Endothelial cell (in vitro differentiated cells): ENCODE measurements around the gene MYO1G. TPM values are rescaled to one million over a fixed set of nuclear protein-coding genes. Genes with fewer than 3 reads are reported as not detected.
A peak's percentile ranks its signal among the peaks of the same experiment; 100 is the strongest.

ENCODE experiments used
- DNase-seq: peaks from one replicate; pipeline ENCODE4 v3.0.0; 2021; ENCODE audit warnings: low spot score
- H3K27ac Mint-ChIP-seq: one replicate; pipeline ENCODE4 v1.8.0; 2021; ENCODE audit warnings: mixed read lengths, inconsistent platforms; ENCODE audit not compliant: unreplicated experiment
- H3K27me3 Mint-ChIP-seq: one replicate; pipeline ENCODE4 v1.8.0; 2021; ENCODE audit warnings: mild to moderate bottlenecking, moderate library complexity, mixed read lengths, inconsistent platforms; ENCODE audit not compliant: unreplicated experiment
- H3K36me3 Mint-ChIP-seq: one replicate; pipeline ENCODE4 v1.8.0; 2021; ENCODE audit warnings: mild to moderate bottlenecking, low read depth, mixed read lengths, inconsistent platforms; ENCODE audit not compliant: unreplicated experiment
- H3K4me1 Mint-ChIP-seq: one replicate; pipeline ENCODE4 v1.8.0; 2021; ENCODE audit warnings: mild to moderate bottlenecking, mixed read lengths, inconsistent platforms; ENCODE audit not compliant: unreplicated experiment
- H3K4me3 Mint-ChIP-seq: one replicate; pipeline ENCODE4 v1.8.0; 2021; ENCODE audit warnings: mild to moderate bottlenecking, mixed read lengths, inconsistent platforms; ENCODE audit not compliant: unreplicated experiment
- H3K9me3 Mint-ChIP-seq: one replicate; pipeline ENCODE4 v1.8.0; 2021; ENCODE audit warnings: mixed read lengths, inconsistent platforms; ENCODE audit not compliant: unreplicated experiment
- total RNA-seq: library from RNA; stranded (reverse); fragmentation: NEBNext Ultra II Directional; extraction: Animal tissue kit (Norgen Biotek cat#: 25700); gene quantifications from one replicate; pipeline ENCODE4 v1.2.1, GENCODE V29; 2021; ENCODE audit not compliant: unreplicated experiment
- TF ChIP-seq, protein P1 (sequence below): fragments of 200-600 bp; sonication (generic); IDR thresholded peaks from one replicate; pipeline ENCODE4 v1.5.0; 2021; ENCODE audit warnings: antibody characterized with exemption; ENCODE audit not compliant: unreplicated experiment

The MYO1G gene
- total RNA-seq, 1 donor from 2014 or later: 0.13 TPM

DNA sequence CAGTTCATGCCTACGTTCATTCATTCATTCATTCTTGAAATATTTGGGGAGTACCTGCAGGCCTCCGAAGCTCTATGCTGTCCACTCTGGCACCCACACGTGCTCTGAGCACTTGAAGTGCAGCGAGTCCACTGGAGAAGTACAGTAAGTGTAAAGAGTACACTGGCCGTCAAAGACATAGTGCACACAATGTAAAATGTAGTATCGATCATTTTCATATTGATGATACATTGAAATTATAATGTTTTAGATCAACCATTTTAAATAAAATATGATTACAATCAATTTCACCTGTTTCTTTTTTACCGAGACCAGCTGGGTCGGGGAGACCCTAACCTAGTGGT is 56.5 kb downstream of the MYO1G start:
- Mint-ChIP-seq H3K27me3 (no peaks in the 10 kb centered on the region), H3K27ac (no peak overlapping the region), H3K9me3 (no peaks in the 10 kb centered on the region), H3K36me3 (no peaks in the 10 kb centered on the region), H3K4me3 (no peak overlapping the region), H3K4me1 (no peaks in the 10 kb centered on the region)
- no peak for DNase-seq
- TF ChIP-seq, protein P1, sequence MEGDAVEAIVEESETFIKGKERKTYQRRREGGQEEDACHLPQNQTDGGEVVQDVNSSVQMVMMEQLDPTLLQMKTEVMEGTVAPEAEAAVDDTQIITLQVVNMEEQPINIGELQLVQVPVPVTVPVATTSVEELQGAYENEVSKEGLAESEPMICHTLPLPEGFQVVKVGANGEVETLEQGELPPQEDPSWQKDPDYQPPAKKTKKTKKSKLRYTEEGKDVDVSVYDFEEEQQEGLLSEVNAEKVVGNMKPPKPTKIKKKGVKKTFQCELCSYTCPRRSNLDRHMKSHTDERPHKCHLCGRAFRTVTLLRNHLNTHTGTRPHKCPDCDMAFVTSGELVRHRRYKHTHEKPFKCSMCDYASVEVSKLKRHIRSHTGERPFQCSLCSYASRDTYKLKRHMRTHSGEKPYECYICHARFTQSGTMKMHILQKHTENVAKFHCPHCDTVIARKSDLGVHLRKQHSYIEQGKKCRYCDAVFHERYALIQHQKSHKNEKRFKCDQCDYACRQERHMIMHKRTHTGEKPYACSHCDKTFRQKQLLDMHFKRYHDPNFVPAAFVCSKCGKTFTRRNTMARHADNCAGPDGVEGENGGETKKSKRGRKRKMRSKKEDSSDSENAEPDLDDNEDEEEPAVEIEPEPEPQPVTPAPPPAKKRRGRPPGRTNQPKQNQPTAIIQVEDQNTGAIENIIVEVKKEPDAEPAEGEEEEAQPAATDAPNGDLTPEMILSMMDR: no peak

DNA sequence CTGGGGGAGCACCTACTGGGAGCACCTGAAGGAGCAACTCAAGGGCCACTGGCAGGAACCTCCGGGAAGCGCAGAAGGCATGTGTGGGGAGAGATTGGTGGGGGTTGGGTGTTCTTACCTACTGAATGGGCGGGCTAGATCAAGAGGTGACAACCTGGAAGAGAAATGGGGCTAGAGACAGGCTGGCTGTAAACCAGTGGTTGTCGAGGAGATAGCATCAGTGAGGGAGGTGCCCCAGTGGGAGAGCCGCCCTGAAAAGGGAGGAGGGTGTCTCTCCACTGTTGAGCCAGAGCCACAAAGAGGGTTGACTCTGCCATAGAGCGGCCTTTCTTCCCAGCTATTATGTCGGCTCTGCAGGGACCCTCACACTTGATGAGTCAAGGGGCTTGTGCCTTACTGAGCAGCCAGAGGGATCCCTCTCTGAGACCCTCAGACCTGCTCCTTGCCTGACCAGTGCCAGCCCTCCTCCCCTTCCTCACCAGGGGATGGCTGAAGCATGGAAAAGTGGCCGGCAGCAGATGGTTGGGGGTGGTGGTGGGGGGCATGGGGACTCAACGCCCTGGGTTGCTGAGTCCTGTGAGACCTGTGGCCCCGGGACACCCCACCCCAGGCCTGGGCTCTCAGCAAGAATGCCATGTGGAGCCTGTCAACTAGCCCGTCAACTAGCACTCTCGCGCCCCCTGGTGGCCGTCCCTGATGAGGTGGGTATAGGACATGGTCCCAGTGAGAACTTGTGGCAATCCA is 57.0 kb downstream of the MYO1G start:
- H3K9me3 Mint-ChIP-seq: no peaks in the 10 kb centered on the region
- peak; percentile 81 for DNase-seq
- H3K27me3 Mint-ChIP-seq: no peaks in the 10 kb centered on the region
- H3K4me3 Mint-ChIP-seq: no peak overlapping the region
- H3K27ac Mint-ChIP-seq: no peak overlapping the region
- TF ChIP-seq, protein P1: peak; percentile 78
- no peaks in the 10 kb centered on the region for H3K36me3 Mint-ChIP-seq
- H3K4me1 Mint-ChIP-seq: no peaks in the 10 kb centered on the region

DNA sequence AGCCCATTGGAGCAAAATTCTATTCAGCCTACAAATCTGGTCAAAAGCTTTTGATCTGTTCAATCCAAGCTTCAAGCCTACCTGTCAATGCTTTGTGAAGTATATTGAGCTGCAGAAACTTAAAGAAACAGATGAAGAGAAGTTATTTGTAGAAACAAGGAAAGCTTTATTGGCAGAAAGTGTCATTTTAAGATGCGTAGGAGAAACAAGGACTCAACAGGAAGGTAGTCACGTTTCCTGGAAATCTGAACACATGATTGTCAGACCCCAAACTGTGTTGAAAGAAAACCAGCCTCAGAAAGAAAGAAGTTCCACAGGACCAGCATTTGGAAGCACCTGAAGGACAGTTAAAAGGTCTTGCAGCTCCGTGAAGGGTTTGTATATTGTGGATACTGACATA is 58.7 kb downstream of the MYO1G start:
- H3K9me3 Mint-ChIP-seq: no peaks in the 10 kb centered on the region
- no peak overlapping the region for H3K4me3 Mint-ChIP-seq
- H3K27ac Mint-ChIP-seq: no peak overlapping the region
- H3K4me1 Mint-ChIP-seq: no peaks in the 10 kb centered on the region
- TF ChIP-seq, protein P1: no peak
- H3K27me3 Mint-ChIP-seq: no peaks in the 10 kb centered on the region
- no peak for DNase-seq
- no peaks in the 10 kb centered on the region for H3K36me3 Mint-ChIP-seq

DNA sequence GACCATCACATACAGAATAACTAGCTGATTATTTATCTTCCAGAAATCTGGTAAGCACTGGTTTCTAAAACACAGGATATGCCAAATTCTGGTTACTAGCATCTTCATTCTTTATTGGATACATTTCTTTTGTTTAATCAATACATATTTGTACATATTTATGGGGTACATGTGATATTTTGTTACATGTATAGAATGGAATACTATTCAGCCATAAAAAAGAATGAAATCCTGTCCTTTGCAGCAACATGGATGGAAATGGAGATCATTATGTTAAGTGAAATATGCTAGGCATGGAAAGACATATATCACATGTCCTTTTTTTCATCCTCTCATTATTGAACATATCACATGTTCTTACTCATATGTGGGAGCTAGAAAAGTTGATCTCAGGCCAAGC is 60.8 kb downstream of the MYO1G start:
- Mint-ChIP-seq H3K36me3 (no peaks in the 10 kb centered on the region), H3K9me3 (no peaks in the 10 kb centered on the region), H3K27me3 (no peaks in the 10 kb centered on the region), H3K4me1 (peaks cover 5% of the 10 kb centered on the region), H3K4me3 (no peak overlapping the region), H3K27ac (no peak overlapping the region)
- no peak for DNase-seq
- TF ChIP-seq, protein P1: no peak

DNA sequence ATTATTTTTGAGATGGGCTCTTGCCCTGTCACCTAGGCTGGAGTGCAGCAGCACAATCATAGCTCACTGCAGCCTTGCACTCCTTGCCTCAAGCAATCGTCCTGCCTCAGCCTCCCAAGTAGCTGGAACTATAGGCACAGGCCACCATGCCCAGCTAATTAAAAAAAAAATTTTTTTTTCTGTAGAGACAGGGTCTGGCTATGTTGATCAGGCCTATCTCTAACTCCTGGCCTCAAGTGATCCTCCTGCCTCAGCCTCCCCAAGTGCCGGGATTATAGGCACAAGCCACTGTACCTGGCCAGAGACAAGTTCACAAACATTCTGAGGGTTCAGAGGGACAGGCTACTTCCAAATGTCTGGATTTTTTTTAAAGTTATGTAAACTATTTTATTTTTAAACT is 61.4 kb downstream of the MYO1G start:
- Mint-ChIP-seq H3K9me3 (no peaks in the 10 kb centered on the region), H3K4me3 (no peak overlapping the region), H3K27me3 (no peaks in the 10 kb centered on the region), H3K4me1 (peaks cover 6% of the 10 kb centered on the region), H3K36me3 (no peaks in the 10 kb centered on the region), H3K27ac (no peak overlapping the region)
- no peak for DNase-seq
- TF ChIP-seq, protein P1: no peak
